Esophagus muscularis mucosa (tissue), 4 donors: ENCODE measurements around the gene BGN. TPM values are rescaled to one million over a fixed set of nuclear protein-coding genes. Genes with fewer than 3 reads are reported as not detected.

Source experiments
- DNase-seq: peaks from one replicate; pipeline ENCODE4 v3.0.0-alpha.2; 2017; ENCODE audit errors: extremely low spot score
- H3K27ac ChIP-seq, 4 donors: fragments of 200-600 bp; sonication (generic); replicated peaks in 1 of 4; 1 replicate in 3 of 4; 2 replicates in 1 of 4; pipeline ENCODE4 v1.5.1; 2016 to 2019; ENCODE audit warnings: mild to moderate bottlenecking in 1 of 4
- H3K27me3 ChIP-seq, 4 donors: fragments of 200-600 bp; sonication (generic); one replicate each; pipeline versions ENCODE4 v1.5.1 to v1.6.0; 2016 to 2019
- H3K36me3 ChIP-seq, 4 donors: fragments of 200-600 bp; sonication (generic); one replicate each; pipeline ENCODE4 v1.5.1; 2016 to 2019
- H3K4me1 ChIP-seq, 4 donors: fragments of 200-600 bp; sonication (generic); one replicate each; pipeline ENCODE4 v1.5.1; 2016 to 2019
- H3K4me3 ChIP-seq, 4 donors: fragments of 200-600 bp; sonication (generic); 1 replicate in 2 of 4; 2 replicates in 2 of 4; pipeline ENCODE4 v1.5.1; 2016 to 2019; ENCODE audit warnings: mild to moderate bottlenecking in 4 of 4, moderate library complexity in 1 of 4
- H3K9me3 ChIP-seq, 4 donors: fragments of 200-600 bp; sonication (generic); 1 replicate in 3 of 4; 2 replicates in 1 of 4; pipeline ENCODE4 v1.5.1; 2016 to 2019
- EP300 ChIP-seq: sonication (generic); formaldehyde crosslinking; IDR thresholded peaks from one replicate; pipeline ENCODE4 v1.6.1; 2017; ENCODE audit warnings: antibody characterized with exemption
- POLR2A ChIP-seq: fragments of 450-650 bp; IDR thresholded peaks from one replicate; pipeline ENCODE4 v1.6.1; 2017; ENCODE audit warnings: antibody characterized with exemption, moderate library complexity, mild to moderate bottlenecking, low read depth
- POLR2AphosphoS5 ChIP-seq, 2 donors: sonication (generic); formaldehyde crosslinking; IDR thresholded peaks; one replicate each; pipeline ENCODE4 v1.6.1; 2017; ENCODE audit warnings: antibody characterized with exemption in 2 of 2
- WGBS: methylation state at CpG from one replicate; pipeline ENCODE4 v1.1.5; 2018; 5-methylcytosine and 5-hydroxymethylcytosine counted together
- intact Hi-C: fragments of 100-400 bp; cut with DNase I; formaldehyde crosslinking; loops from one replicate; pipeline ENCODE4 v1.15.1; 2023
- total RNA-seq, 4 donors: library from RNA; depleted of rRNA; stranded (reverse); fragments of >200 nt; gene quantifications; one replicate each; pipeline versions ENCODE4 v1.1.0 to v1.2.1, GENCODE V29; 2016
- TF ChIP-seq, protein P1 (sequence below), 3 experiments: fragments of 200-600 bp in 2 of 3; fragments of 450-650 bp in 1 of 3; sonication (generic) in 2 of 3; IDR thresholded peaks; one replicate each; pipeline ENCODE4 v1.5.1; 2017 to 2019; ENCODE audit warnings: antibody characterized with exemption in 3 of 3, mild to moderate bottlenecking in 2 of 3, moderate library complexity in 1 of 3

BGN gene
- total RNA-seq, 4 donors from 2014 or later, result 16.6 to 77.8 (median 21.5) TPM

DNA sequence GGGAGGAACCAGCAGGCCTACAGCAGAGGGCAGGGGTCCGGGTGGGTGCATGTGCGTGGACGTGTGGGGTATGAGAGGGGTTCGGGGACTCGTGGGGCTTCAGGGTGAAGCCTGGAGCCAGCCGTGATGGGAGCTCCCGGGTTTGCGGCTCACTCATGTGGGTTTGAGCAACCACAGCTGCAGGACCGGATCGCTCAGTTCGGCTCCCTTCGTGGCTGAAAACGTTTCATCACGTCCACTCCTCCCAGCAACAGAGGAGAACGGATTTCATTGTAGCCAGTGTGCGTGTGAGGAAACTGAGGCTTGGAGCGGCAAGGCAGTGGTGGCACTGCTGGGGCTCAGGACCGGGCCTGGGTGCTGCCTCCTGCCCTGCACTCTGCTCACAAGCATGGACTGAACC, 10.6 kb downstream of the BGN start:
- TF ChIP-seq POLR2AphosphoS5 (IDR thresholded peaks at IDR 0.05) (no peak), POLR2A (no peak)
- TF ChIP-seq, protein P1, sequence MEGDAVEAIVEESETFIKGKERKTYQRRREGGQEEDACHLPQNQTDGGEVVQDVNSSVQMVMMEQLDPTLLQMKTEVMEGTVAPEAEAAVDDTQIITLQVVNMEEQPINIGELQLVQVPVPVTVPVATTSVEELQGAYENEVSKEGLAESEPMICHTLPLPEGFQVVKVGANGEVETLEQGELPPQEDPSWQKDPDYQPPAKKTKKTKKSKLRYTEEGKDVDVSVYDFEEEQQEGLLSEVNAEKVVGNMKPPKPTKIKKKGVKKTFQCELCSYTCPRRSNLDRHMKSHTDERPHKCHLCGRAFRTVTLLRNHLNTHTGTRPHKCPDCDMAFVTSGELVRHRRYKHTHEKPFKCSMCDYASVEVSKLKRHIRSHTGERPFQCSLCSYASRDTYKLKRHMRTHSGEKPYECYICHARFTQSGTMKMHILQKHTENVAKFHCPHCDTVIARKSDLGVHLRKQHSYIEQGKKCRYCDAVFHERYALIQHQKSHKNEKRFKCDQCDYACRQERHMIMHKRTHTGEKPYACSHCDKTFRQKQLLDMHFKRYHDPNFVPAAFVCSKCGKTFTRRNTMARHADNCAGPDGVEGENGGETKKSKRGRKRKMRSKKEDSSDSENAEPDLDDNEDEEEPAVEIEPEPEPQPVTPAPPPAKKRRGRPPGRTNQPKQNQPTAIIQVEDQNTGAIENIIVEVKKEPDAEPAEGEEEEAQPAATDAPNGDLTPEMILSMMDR (IDR thresholded peaks at IDR 0.05), result no peak
- Histone ChIP-seq H3K9me3 (no peaks in the 10 kb centered on the region), H3K36me3 (no peaks in the 10 kb centered on the region), H3K27me3 (no peaks in the 10 kb centered on the region), H3K4me3 (no peak overlapping the region), H3K27ac (no peak overlapping the region), H3K4me1 (peaks cover 0 to 9% (median 8%) of the 10 kb centered on the region in 4 donors)
- no peak for DNase-seq
- 96% methylated on average over 13 of the region's 18 CpGs for WGBS
- intact Hi-C loops, result loop anchor here (5.0 kb wide), 1 partner anchor 473 kb away; no protein-coding TSS in a partner anchor

DNA sequence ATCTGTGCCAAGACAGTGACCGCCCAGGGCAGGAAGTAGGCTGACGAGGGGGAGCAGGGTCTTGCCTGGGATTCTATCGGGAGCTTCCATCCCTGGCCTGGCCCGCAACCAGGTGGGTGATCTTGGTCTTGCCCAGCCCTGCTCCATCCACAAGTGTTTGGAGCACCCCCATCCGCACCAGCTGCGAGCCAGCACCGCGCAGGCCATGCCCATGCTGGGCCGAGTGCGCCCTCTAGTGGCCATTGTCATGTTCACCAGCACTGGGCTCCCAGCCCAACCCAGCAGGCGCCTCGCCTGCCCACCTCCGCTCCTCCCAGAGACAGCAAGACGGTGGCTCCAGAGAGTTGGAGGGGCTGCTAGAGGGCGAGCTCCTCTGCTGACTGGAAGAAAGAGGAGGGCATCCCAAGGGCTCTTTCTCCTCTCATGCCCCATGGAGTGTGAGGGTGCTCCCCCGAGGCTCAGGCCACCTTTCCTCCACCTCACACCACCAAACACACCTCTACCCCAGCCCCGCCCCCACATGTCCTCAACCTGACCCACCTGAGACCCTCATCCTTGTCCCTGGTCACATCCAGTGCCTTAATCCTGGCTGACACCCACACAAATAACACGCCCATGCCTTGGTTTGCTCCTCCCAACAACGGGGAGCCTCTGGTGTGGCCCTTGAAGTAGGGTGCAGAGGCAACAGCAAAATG, 12.9 kb downstream of the BGN start:
- H3K27me3 ChIP-seq, result no peaks in the 10 kb centered on the region
- H3K27ac ChIP-seq, result no peak overlapping the region
- WGBS, result 27% methylated on average over 17 of the region's 19 CpGs
- intact Hi-C loops, result loop anchor here (2.0 to 5.0 kb wide), 2 partner anchors 37 to 475 kb away; partner anchors contain the start of gene HAUS7
- TF ChIP-seq POLR2A, result no peak
- TF ChIP-seq EP300, result no peak
- TF ChIP-seq POLR2AphosphoS5 (IDR thresholded peaks at IDR 0.05), result peak in 1 of 2 donors; percentile 41
- TF ChIP-seq, protein P1 (IDR thresholded peaks at IDR 0.05), result peak; percentile 72 to 84 (median 75)
- no peaks in the 10 kb centered on the region for H3K36me3 ChIP-seq
- no peak overlapping the region for H3K4me3 ChIP-seq
- peaks cover 0 to 9% (median 8%) of the 10 kb centered on the region in 4 donors for H3K4me1 ChIP-seq
- no peaks in the 10 kb centered on the region for H3K9me3 ChIP-seq
- DNase-seq, result peak; percentile 92

DNA sequence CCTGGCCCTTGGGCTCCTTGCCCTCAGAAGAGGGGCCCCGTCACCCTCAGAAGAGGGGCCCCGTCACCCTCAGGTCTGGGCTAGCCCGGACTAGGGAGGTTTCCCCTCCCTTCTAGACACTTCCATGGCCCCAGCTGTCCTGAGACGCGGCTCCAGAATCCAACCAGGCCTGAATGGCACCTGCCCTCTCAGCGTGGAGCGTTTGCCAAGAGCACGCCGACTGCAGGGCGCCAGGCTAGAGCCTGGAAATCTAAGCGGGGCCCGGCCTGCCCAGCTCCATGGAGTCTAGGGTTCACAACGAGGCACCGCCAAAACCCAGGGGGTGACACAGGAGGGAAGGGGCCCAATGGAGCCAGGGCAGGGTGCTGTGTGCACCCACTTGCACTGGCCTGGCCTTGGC, 14.8 kb downstream of the BGN start:
- Histone ChIP-seq H3K4me1 (peaks cover 0 to 9% (median 8%) of the 10 kb centered on the region in 4 donors), H3K36me3 (no peaks in the 10 kb centered on the region), H3K9me3 (no peaks in the 10 kb centered on the region), H3K27ac (no peak overlapping the region), H3K27me3 (no peaks in the 10 kb centered on the region), H3K4me3 (no peak overlapping the region)
- intact Hi-C loops, result loop anchor here (5.0 kb wide), 1 partner anchor 477 kb away; no protein-coding TSS in a partner anchor
- 90% methylated on average over 11 of the region's 14 CpGs for WGBS
- TF ChIP-seq POLR2A (no peak), EP300 (no peak), POLR2AphosphoS5 (IDR thresholded peaks at IDR 0.05) (no peak)
- TF ChIP-seq, protein P1 (IDR thresholded peaks at IDR 0.05), result no peak
- DNase-seq, result no peak

DNA sequence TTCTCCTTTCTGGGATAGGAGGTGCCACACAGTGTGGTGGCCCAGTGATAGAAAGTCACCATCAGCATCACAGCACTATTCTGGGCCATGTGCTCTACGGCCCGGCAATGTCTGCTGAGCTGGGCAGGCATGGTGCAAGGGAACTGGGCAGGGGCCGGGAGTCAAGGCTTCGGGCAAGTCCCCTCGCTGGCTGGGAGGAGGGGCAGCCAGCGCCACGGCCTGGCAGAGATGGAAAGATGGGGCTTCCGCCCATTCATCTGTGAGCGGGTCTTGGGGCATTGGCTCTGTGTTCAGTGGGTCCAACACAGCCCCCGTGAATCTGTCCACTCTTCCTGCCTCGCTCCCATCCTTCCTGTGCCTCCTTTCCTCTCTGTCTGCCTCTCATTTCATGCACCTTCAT, 15.6 kb downstream of the BGN start:
- intact Hi-C loops, result no loop called here
- TF ChIP-seq, protein P1 (IDR thresholded peaks at IDR 0.05), result no peak
- TF ChIP-seq EP300, result no peak
- TF ChIP-seq POLR2AphosphoS5 (IDR thresholded peaks at IDR 0.05), result no peak
- Histone ChIP-seq H3K27ac (no peak overlapping the region), H3K4me1 (peaks cover 0 to 9% (median 8%) of the 10 kb centered on the region in 4 donors), H3K9me3 (no peaks in the 10 kb centered on the region), H3K36me3 (no peaks in the 10 kb centered on the region), H3K4me3 (no peak overlapping the region), H3K27me3 (no peaks in the 10 kb centered on the region)
- no peak for DNase-seq
- WGBS, result 80% methylated on average over 6 of the region's 11 CpGs
